Mesothelial cell of epicardium (in vitro differentiated cells): ENCODE measurements around the gene NT5DC2. TPM values are rescaled to one million over a fixed set of nuclear protein-coding genes. Genes with fewer than 3 reads are reported as not detected.

ENCODE experiments used
- DNase-seq, 2 experiments: peaks; one replicate each; pipeline ENCODE4 v3.0.0; 2021; ENCODE audit warnings: low spot score in 2 of 2; ENCODE audit not compliant: unreplicated experiment in 2 of 2
- H3K27ac Mint-ChIP-seq: 2 replicates; pipeline ENCODE4 v1.8.0; 2021; ENCODE audit warnings: mixed read lengths
- H3K27me3 Mint-ChIP-seq: 2 replicates; pipeline ENCODE4 v1.8.0; 2021; ENCODE audit warnings: low read depth, mixed read lengths
- H3K36me3 Mint-ChIP-seq: 2 replicates; pipeline ENCODE4 v1.8.0; 2021; ENCODE audit warnings: mixed read lengths
- H3K4me1 Mint-ChIP-seq: 2 replicates; pipeline ENCODE4 v1.8.0; 2021; ENCODE audit warnings: mixed read lengths
- H3K4me3 Mint-ChIP-seq: 2 replicates; pipeline ENCODE4 v1.8.0; 2021; ENCODE audit warnings: mild to moderate bottlenecking, moderate library complexity, mixed read lengths
- H3K9me3 Mint-ChIP-seq: 2 replicates; pipeline ENCODE4 v1.8.0; 2021; ENCODE audit warnings: mixed read lengths
- total RNA-seq: library from RNA; stranded (reverse); gene quantifications from 3 replicates; pipeline ENCODE4 v1.2.1, GENCODE V29; 2021
- TF ChIP-seq, protein P1 (sequence below): fragments of 200-600 bp; sonication (generic); IDR thresholded peaks from one replicate; pipeline ENCODE4 v1.5.0; 2021; ENCODE audit warnings: antibody characterized with exemption; ENCODE audit not compliant: unreplicated experiment

NT5DC2 gene
- total RNA-seq, 1 donor from 2014 or later: 266 TPM

DNA sequence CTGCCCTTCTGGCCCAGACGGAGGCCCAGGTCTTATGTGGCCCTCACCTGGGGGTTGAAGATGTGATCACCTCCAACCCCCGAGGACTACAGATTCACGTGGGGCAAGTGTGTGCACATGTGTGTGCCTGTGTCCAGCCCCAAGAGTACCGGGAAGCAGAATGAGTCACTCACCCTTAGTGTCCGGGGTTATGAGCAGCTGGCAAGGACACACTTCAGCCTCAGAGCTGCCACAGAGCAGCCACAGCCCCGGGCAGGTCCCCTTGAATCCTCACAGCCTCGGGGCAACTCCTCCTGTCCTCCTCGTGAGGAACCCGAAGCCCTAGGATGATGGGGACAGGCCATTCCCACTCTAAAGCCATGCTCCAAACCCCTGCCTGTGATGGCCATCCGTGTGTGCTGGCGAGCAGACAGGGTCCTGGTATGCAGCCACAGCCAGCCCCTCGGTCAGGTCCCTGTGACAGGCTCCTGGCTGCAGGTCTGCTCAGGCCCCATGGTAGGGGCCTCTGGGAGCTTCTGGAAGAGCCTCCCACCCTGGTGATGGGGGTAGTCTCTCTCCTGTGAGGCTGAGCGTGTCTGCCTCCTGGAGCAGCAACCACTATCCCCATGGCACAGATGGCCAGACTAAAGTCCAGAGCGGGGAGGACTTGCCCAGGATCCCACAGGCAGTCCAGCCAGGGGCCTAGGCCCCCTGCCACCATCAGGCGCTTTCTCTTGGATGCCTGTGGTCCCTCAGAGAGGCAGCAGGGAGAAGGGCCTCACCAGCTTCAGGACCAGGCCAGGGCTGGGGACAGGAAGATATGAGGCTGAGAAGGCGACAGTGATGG, 37.7 kb downstream of the NT5DC2 start:
- Mint-ChIP-seq H3K4me3 (no peak overlapping the region), H3K9me3 (no peaks in the 10 kb centered on the region), H3K27ac (no peak overlapping the region), H3K36me3 (peaks cover 15% of the 10 kb centered on the region), H3K4me1 (peaks cover 4% of the 10 kb centered on the region), H3K27me3 (no peaks in the 10 kb centered on the region)
- TF ChIP-seq, protein P1, sequence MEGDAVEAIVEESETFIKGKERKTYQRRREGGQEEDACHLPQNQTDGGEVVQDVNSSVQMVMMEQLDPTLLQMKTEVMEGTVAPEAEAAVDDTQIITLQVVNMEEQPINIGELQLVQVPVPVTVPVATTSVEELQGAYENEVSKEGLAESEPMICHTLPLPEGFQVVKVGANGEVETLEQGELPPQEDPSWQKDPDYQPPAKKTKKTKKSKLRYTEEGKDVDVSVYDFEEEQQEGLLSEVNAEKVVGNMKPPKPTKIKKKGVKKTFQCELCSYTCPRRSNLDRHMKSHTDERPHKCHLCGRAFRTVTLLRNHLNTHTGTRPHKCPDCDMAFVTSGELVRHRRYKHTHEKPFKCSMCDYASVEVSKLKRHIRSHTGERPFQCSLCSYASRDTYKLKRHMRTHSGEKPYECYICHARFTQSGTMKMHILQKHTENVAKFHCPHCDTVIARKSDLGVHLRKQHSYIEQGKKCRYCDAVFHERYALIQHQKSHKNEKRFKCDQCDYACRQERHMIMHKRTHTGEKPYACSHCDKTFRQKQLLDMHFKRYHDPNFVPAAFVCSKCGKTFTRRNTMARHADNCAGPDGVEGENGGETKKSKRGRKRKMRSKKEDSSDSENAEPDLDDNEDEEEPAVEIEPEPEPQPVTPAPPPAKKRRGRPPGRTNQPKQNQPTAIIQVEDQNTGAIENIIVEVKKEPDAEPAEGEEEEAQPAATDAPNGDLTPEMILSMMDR: no peak
- DNase-seq: no peak

DNA sequence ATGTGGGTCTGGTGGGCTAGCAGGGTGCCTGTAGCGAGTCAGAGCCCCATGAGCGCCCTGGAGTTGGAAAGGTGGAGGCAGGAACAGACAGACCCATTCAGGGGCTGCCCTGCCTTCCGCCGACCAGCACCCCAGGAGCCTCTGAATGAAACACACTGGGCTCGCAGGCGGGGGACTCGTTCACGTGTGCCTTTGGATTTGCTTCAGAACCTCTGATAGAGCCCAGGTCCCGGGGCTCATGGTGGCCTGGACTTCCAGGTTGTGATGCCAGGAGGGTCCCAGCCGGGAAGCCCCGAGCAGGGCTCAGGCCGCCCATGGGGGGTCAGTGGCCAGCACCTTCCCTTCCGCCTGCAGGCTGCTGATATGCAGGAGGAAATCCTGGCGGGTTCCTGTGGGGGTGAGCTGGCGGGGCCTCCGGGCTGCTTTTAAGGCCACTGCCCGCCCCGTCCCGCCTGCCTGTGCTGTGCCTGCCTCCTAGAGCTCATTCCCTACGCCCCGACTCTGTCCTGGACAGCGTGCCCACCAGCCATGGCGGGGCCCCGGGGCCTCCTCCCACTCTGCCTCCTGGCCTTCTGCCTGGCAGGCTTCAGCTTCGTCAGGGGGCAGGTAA, 38.7 kb downstream of the NT5DC2 start, which contains the start of gene STAB1:
TSS of gene STAB1 (plus strand) at position 453 of the 610 bp plus-strand sequence. CDS start at position 529, 76 bp downstream.
- Mint-ChIP-seq H3K27ac (peak within 1 kb of the TSS; percentile 80), H3K27me3 (no peaks in the 10 kb centered on the region), H3K4me1 (peaks cover 4% of the 10 kb centered on the region), H3K9me3 (no peaks in the 10 kb centered on the region), H3K4me3 (no peak within 1 kb of the TSS), H3K36me3 (peaks cover 19% of the 10 kb centered on the region)
- TF ChIP-seq, protein P1: no peak
- no peak for DNase-seq

DNA sequence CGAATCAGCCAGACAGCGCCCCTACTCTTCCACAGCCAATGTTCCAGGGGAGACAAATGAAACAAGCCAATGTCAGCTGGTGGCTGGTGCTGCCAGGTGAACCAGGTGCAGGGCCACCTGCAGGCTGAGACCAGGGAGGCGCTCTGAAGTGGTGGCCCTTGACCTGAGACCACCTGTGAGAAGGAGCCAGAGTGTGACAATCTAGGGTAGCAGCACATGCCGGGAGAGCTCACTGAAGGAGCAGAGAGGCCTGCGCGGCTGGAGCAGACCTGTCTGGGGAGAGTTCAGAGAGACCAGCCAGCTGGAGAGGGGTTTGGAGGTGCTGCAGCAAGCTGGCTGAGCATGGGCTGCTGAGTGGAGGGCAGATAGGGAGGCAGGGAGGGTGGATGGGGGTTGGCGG, 39.2 kb downstream of the NT5DC2 start:
- no peak for DNase-seq
- H3K4me3 Mint-ChIP-seq: no peak overlapping the region
- H3K36me3 Mint-ChIP-seq: peaks cover 19% of the 10 kb centered on the region
- H3K27ac Mint-ChIP-seq: peak overlapping the region; percentile 80
- no peaks in the 10 kb centered on the region for H3K27me3 Mint-ChIP-seq
- H3K9me3 Mint-ChIP-seq: no peaks in the 10 kb centered on the region
- peaks cover 4% of the 10 kb centered on the region for H3K4me1 Mint-ChIP-seq
- TF ChIP-seq, protein P1: no peak

DNA sequence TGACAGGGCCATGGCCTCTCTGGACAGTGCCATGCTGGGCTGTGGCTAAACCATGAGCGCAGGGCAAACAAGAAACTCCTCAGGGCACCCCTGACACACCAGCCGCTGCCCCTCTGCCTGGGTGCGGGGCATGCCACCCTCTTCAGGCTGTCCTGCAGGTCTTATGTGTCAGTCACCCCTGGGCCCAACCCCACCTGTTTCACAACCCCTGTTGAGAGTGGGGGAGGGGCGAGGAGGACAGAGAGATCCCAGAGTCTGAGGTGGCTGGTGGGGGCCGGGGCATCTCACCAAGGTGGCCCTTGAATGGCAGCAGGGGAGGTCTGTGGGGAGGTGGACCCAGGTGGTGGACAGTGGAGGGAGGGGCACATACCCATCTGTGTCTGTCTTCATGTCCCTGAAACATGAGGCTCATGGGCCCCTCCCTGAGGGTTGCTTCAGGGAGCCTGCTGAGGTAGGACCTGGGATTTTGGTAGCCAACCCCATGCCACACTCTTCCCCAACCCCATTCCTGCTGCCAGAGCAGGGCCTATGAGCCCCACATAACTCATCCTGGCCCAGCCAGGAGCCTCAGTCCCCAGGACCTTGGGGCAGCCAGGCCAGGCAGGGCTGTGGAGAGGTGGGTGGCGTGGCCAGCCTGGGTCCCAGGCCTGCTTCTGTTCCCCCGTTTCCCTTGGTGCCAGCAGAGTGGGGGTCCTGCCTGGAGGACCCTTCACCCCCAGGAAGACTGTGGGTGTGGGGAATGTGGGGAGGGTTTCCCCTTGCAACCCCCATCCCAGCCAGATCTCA, 40.2 kb downstream of the NT5DC2 start:
- Mint-ChIP-seq H3K27me3 (no peaks in the 10 kb centered on the region), H3K36me3 (peaks cover 19% of the 10 kb centered on the region), H3K4me3 (no peak overlapping the region), H3K9me3 (no peaks in the 10 kb centered on the region), H3K27ac (no peak overlapping the region), H3K4me1 (peaks cover 4% of the 10 kb centered on the region)
- DNase-seq: no peak
- TF ChIP-seq, protein P1: no peak

DNA sequence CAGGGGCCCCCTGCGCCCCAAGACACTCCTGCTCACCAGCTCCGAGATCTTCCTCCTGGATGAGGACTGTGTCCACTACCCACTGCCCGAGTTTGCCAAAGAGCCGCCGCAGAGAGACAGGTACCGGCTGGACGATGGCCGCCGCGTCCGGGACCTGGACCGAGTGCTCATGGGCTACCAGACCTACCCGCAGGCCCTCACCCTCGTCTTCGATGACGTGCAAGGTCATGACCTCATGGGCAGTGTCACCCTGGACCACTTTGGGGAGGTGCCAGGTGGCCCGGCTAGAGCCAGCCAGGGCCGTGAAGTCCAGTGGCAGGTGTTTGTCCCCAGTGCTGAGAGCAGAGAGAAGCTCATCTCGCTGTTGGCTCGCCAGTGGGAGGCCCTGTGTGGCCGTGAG, 41.6 kb downstream of the NT5DC2 start:
- DNase-seq: no peak
- no peak overlapping the region for H3K27ac Mint-ChIP-seq
- no peak overlapping the region for H3K4me3 Mint-ChIP-seq
- peaks cover 4% of the 10 kb centered on the region for H3K4me1 Mint-ChIP-seq
- no peaks in the 10 kb centered on the region for H3K9me3 Mint-ChIP-seq
- TF ChIP-seq, protein P1: no peak
- peaks cover 28% of the 10 kb centered on the region for H3K36me3 Mint-ChIP-seq
- H3K27me3 Mint-ChIP-seq: no peaks in the 10 kb centered on the region
